NCI-H748 (cell line): Measurements from ENCODE around the gene YJU2.
"Not testable (repeated sequence)": the region's sequence is repeated elsewhere in the genome, so short reads cannot be mapped to it uniquely, and the experiment has no call there.

Experiments used
- DNase-seq: peaks from one replicate; lab custom pipeline; 2025; ENCODE audit not compliant: unreplicated experiment; lab: John Stamatoyannopoulos, UW

Gene YJU2

GRCh38 chr19:4267101-4267900 is 20.4 kb downstream of the YJU2 start:
- peak; percentile 43 for DNase-seq

- DNase-seq, result no peak
Measured at GRCh38 chr19:4267901-4268815, 21.3 kb downstream of the YJU2 start.

GRCh38 chr19:4268816-4269430 is 22.0 kb downstream of the YJU2 start:
- DNase-seq, result no peak

GRCh38 chr19:4272894-4273293 is 26.0 kb downstream of the YJU2 start:
- DNase-seq, result no peak

GRCh38 chr19:4274321-4274686 is 27.4 kb downstream of the YJU2 start:
- not testable (repeated sequence) for DNase-seq

- peak; percentile 4 for DNase-seq
Measured at GRCh38 chr19:4277191-4277696, 30.4 kb downstream of the YJU2 start.

GRCh38 chr19:4278010-4278409 is 31.1 kb downstream of the YJU2 start:
- no peak for DNase-seq

- peak; percentile 34 for DNase-seq
Measured at GRCh38 chr19:4278419-4279266, 31.8 kb downstream of the YJU2 start, which contains the start of gene SHD. SHD (plus strand) TSS chr19:4279266; CDS start chr19:4280064, 798 bp downstream.

GRCh38 chr19:4279267-4279529 is 32.3 kb downstream of the YJU2 start:
- DNase-seq, result no peak

- DNase-seq, result peak; percentile 34
Measured at GRCh38 chr19:4279530-4280422, 32.9 kb downstream of the YJU2 start.

- DNase-seq, result peak; percentile 55
Measured at GRCh38 chr19:4284176-4284958, 37.5 kb downstream of the YJU2 start.

GRCh38 chr19:4284974-4285373 is 38.1 kb downstream of the YJU2 start:
- DNase-seq, result no peak

- not testable (repeated sequence) for DNase-seq
Measured at GRCh38 chr19:4286141-4286540, 39.3 kb downstream of the YJU2 start.

- no peak for DNase-seq
Measured at GRCh38 chr19:4288091-4288777, 41.4 kb downstream of the YJU2 start.

GRCh38 chr19:4291184-4291732 is 44.4 kb downstream of the YJU2 start:
- DNase-seq, result no peak

- DNase-seq, result no peak
Measured at GRCh38 chr19:4292515-4292914, 45.6 kb downstream of the YJU2 start.

- peak; percentile 2 for DNase-seq
Measured at GRCh38 chr19:4294389-4294788, 47.5 kb downstream of the YJU2 start.
